Stimulated activated naive CD8-positive, alpha-beta T cell treated with anti-CD3 and anti-CD28 coated beads, Interleukin-15, Interleukin-2, amounts not matched to agents 100 U/mL and 50 U/mL, for 24 hours (primary cell): ENCODE measurements around the gene CLSTN2.

Source experiments
- ATAC-seq: fragments of 150-1000 bp; cut with Tn5 transposase; one replicate; pipeline ENCODE4 v1.10.0; 2021
- DNase-seq: peaks from one replicate; pipeline ENCODE4 v3.0.0; 2021

CLSTN2 gene

GRCh38 chr3:140553591-140553990, 618.6 kb downstream of the CLSTN2 start:
- ATAC-seq = no peak
- DNase-seq = no peak

GRCh38 chr3:140555666-140556065, 620.7 kb downstream of the CLSTN2 start:
- DNase-seq (no peak), ATAC-seq (no peak)

- DNase-seq = no peak
- no peak for ATAC-seq
Measured at GRCh38 chr3:140557476-140557875, 622.5 kb downstream of the CLSTN2 start.

GRCh38 chr3:140559546-140559945, 624.6 kb downstream of the CLSTN2 start:
- DNase-seq = no peak

GRCh38 chr3:140563206-140563760, 628.3 kb downstream of the CLSTN2 start:
- no peak for DNase-seq
- no peak for ATAC-seq

More at GRCh38 chr3:140559546-140559945, 624.6 kb downstream of the CLSTN2 start:
- no peak for ATAC-seq

- no peak for DNase-seq
- ATAC-seq = no peak
Measured at GRCh38 chr3:140568131-140568530, 633.1 kb downstream of the CLSTN2 start.

- DNase-seq = no peak
- no peak for ATAC-seq
Measured at GRCh38 chr3:140568842-140569520, 634.0 kb downstream of the CLSTN2 start.

- no peak for ATAC-seq
- DNase-seq = no peak
Measured at GRCh38 chr3:140570602-140571001, 635.6 kb downstream of the CLSTN2 start.

GRCh38 chr3:140571836-140572235, 636.9 kb downstream of the CLSTN2 start:
- ATAC-seq = no peak

GRCh38 chr3:140572334-140572733, 637.3 kb downstream of the CLSTN2 start:
- no peak for DNase-seq
- no peak for ATAC-seq

More at GRCh38 chr3:140571836-140572235, 636.9 kb downstream of the CLSTN2 start:
- DNase-seq = no peak

GRCh38 chr3:140573011-140573410, 638.0 kb downstream of the CLSTN2 start:
- DNase-seq = no peak
- no peak for ATAC-seq

- no peak for ATAC-seq
- DNase-seq = no peak
Measured at GRCh38 chr3:140574375-140574774, 639.4 kb downstream of the CLSTN2 start.

- ATAC-seq = no peak
- DNase-seq = no peak
Measured at GRCh38 chr3:140576449-140576848, 641.5 kb downstream of the CLSTN2 start.

- ATAC-seq (no peak), DNase-seq (no peak)
Measured at GRCh38 chr3:140577911-140578310, 642.9 kb downstream of the CLSTN2 start.

GRCh38 chr3:140579260-140579659, 644.3 kb downstream of the CLSTN2 start:
- no peak for ATAC-seq

GRCh38 chr3:140580746-140581145, 645.8 kb downstream of the CLSTN2 start:
- ATAC-seq (no peak), DNase-seq (no peak)

More at GRCh38 chr3:140579260-140579659, 644.3 kb downstream of the CLSTN2 start:
- DNase-seq = no peak

GRCh38 chr3:140584549-140584948, 649.6 kb downstream of the CLSTN2 start:
- no peak for DNase-seq
- ATAC-seq = no peak

- no peak for DNase-seq
- no peak for ATAC-seq
Measured at GRCh38 chr3:140585828-140586227, 650.8 kb downstream of the CLSTN2 start.

GRCh38 chr3:140586311-140586710, 651.3 kb downstream of the CLSTN2 start:
- no peak for DNase-seq
- ATAC-seq = no peak

GRCh38 chr3:140588558-140588957, 653.6 kb downstream of the CLSTN2 start:
- no peak for ATAC-seq
- DNase-seq = no peak

- DNase-seq (no peak), ATAC-seq (no peak)
Measured at GRCh38 chr3:140593766-140594165, 658.8 kb downstream of the CLSTN2 start.

- DNase-seq = no peak
- no peak for ATAC-seq
Measured at GRCh38 chr3:140595295-140595694, 660.3 kb downstream of the CLSTN2 start.

GRCh38 chr3:140597364-140597763, 662.4 kb downstream of the CLSTN2 start:
- ATAC-seq (no peak), DNase-seq (no peak)

- ATAC-seq (no peak), DNase-seq (no peak)
Measured at GRCh38 chr3:140597792-140598191, 662.8 kb downstream of the CLSTN2 start.
